T-helper 22 cell (primary cell): ENCODE measurements around the gene TCF7L2.

Experiments used
- DNase-seq: peaks from one replicate; pipeline ENCODE4 v3.0.0-alpha.2; 2020; ENCODE audit warnings: low read depth

TCF7L2 gene

GRCh38 chr10:113066561-113067312 lies 116.7 kb downstream of the TCF7L2 start:
- no peak for DNase-seq

- DNase-seq = no peak
Observed at GRCh38 chr10:113067501-113067900, 117.5 kb downstream of the TCF7L2 start.

GRCh38 chr10:113068178-113068890 lies 118.3 kb downstream of the TCF7L2 start:
- DNase-seq = no peak

GRCh38 chr10:113069595-113069994 lies 119.5 kb downstream of the TCF7L2 start:
- DNase-seq = no peak

GRCh38 chr10:113071446-113071845 lies 121.4 kb downstream of the TCF7L2 start:
- DNase-seq = no peak

- no peak for DNase-seq
Observed at GRCh38 chr10:113073549-113074189, 123.6 kb downstream of the TCF7L2 start.

- DNase-seq = no peak
Observed at GRCh38 chr10:113076949-113077348, 126.9 kb downstream of the TCF7L2 start.

GRCh38 chr10:113078282-113078907 lies 128.3 kb downstream of the TCF7L2 start:
- no peak for DNase-seq

- no peak for DNase-seq
Observed at GRCh38 chr10:113080061-113080924, 130.2 kb downstream of the TCF7L2 start.

GRCh38 chr10:113080925-113081229 lies 130.8 kb downstream of the TCF7L2 start:
- DNase-seq = no peak

GRCh38 chr10:113084031-113084430 lies 134.0 kb downstream of the TCF7L2 start:
- DNase-seq = no peak

- DNase-seq = no peak
Observed at GRCh38 chr10:113085776-113086175, 135.7 kb downstream of the TCF7L2 start.

- no peak for DNase-seq
Observed at GRCh38 chr10:113086282-113086681, 136.2 kb downstream of the TCF7L2 start.

GRCh38 chr10:113087165-113088029 lies 137.3 kb downstream of the TCF7L2 start:
- DNase-seq = no peak

GRCh38 chr10:113088194-113088593 lies 138.1 kb downstream of the TCF7L2 start:
- DNase-seq = no peak

- no peak for DNase-seq
Observed at GRCh38 chr10:113089551-113089950, 139.5 kb downstream of the TCF7L2 start.

GRCh38 chr10:113091920-113092319 lies 141.9 kb downstream of the TCF7L2 start:
- DNase-seq = no peak

- DNase-seq = no peak
Observed at GRCh38 chr10:113093188-113094113, 143.4 kb downstream of the TCF7L2 start.

- no peak for DNase-seq
Observed at GRCh38 chr10:113094114-113094486, 144.1 kb downstream of the TCF7L2 start.
